Type B pancreatic cell (in vitro differentiated cells): Measurements from ENCODE around the gene KRT39. TPM values are rescaled to one million over a fixed set of nuclear protein-coding genes. Genes with fewer than 3 reads are reported as not detected.

Experiments used
- DNase-seq: peaks from one replicate; pipeline ENCODE4 v3.0.0; 2021; ENCODE audit warnings: mixed read lengths; ENCODE audit not compliant: unreplicated experiment; ENCODE audit errors: extremely low spot score
- H3K27ac Mint-ChIP-seq: 2 replicates; pipeline ENCODE4 v1.8.0; 2021; ENCODE audit warnings: mild to moderate bottlenecking, mixed read lengths
- H3K27me3 Mint-ChIP-seq: 2 replicates; pipeline ENCODE4 v1.8.0; 2021; ENCODE audit warnings: mixed read lengths
- H3K36me3 Mint-ChIP-seq: 2 replicates; pipeline ENCODE4 v1.8.0; 2021; ENCODE audit warnings: mixed read lengths
- H3K4me1 Mint-ChIP-seq: one replicate; pipeline ENCODE4 v1.8.0; 2021; ENCODE audit warnings: mixed read lengths; ENCODE audit not compliant: unreplicated experiment
- H3K4me3 Mint-ChIP-seq: 2 replicates; pipeline ENCODE4 v1.8.0; 2021; ENCODE audit warnings: mild to moderate bottlenecking, mixed read lengths
- H3K9me3 Mint-ChIP-seq: 2 replicates; pipeline ENCODE4 v1.8.0; 2021; ENCODE audit warnings: mixed read lengths
- CTCF ChIP-seq: fragments of 200-600 bp; sonication (generic); conservative IDR thresholded peaks from 2 replicates; pipeline ENCODE4 v1.5.0; 2021; ENCODE audit warnings: antibody characterized with exemption, mild to moderate bottlenecking
- long read RNA-seq: library from polyadenylated mRNA; unstranded; transcript quantifications from one replicate; pipeline ENCODE4 v2.0.0, GENCODE V29; 2020
- total RNA-seq: library from RNA; stranded (reverse); gene quantifications from 2 replicates; pipeline ENCODE4 v1.2.1, GENCODE V29; 2021; ENCODE audit warnings: low replicate concordance

The KRT39 gene
- 0.70 and 1.0 TPM in 2 replicates for total RNA-seq
- long read RNA-seq, partial matches to known transcripts = 0 of 1 reads
- long read RNA-seq, other reads (novel, unspliced or antisense) = 0 of 1 reads

GRCh38 chr17:40966848-40967247, at the start of gene KRT39:
Gene KRT39, minus strand, starts transcription at chr17:40966948. Its CDS starts 92 bp downstream, at chr17:40966856.
- H3K4me1 Mint-ChIP-seq = no peaks in the 10 kb centered on the region
- H3K27me3 Mint-ChIP-seq = no peaks in the 10 kb centered on the region
- no peak for TF ChIP-seq CTCF
- no peak within 1 kb of the TSS for H3K27ac Mint-ChIP-seq
- H3K4me3 Mint-ChIP-seq = no peak within 1 kb of the TSS
- peaks cover 6% of the 10 kb centered on the region for H3K36me3 Mint-ChIP-seq
- peaks cover 6% of the 10 kb centered on the region for H3K9me3 Mint-ChIP-seq
- DNase-seq = no peak

DNA sequence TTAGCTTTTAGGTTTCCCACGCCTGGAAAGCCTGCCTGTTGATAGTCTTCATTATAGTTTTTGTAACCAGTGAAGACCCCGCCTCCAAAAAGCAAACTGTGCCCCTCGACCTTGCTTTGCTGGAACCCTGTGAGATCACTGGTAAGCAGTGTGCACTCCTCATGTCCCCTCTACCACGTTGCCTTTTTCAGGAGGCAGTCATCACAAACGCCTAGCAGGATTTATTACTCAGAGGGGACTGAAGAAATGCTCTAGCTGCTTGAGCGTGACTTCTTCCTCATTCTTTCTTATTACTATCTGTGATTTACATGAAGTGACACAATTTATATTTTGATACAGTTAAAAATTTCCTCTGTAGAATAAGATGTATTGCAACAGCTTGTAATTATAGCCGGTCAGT, 48.7 kb upstream of the KRT39 start:
- no peaks in the 10 kb centered on the region for H3K36me3 Mint-ChIP-seq
- no peak overlapping the region for H3K4me3 Mint-ChIP-seq
- TF ChIP-seq CTCF = no peak
- H3K9me3 Mint-ChIP-seq = no peaks in the 10 kb centered on the region
- no peaks in the 10 kb centered on the region for H3K27me3 Mint-ChIP-seq
- H3K4me1 Mint-ChIP-seq = peaks cover 4% of the 10 kb centered on the region
- no peak for DNase-seq
- no peak overlapping the region for H3K27ac Mint-ChIP-seq

GRCh38 chr17:41013606-41014005, 46.9 kb upstream of the KRT39 start:
- H3K27ac Mint-ChIP-seq = no peak overlapping the region
- no peaks in the 10 kb centered on the region for H3K36me3 Mint-ChIP-seq
- H3K27me3 Mint-ChIP-seq = no peaks in the 10 kb centered on the region
- no peak for TF ChIP-seq CTCF
- H3K4me1 Mint-ChIP-seq = peaks cover 17% of the 10 kb centered on the region
- no peak for DNase-seq
- H3K4me3 Mint-ChIP-seq = no peak overlapping the region
- H3K9me3 Mint-ChIP-seq = no peaks in the 10 kb centered on the region

GRCh38 chr17:41013181-41013580, 46.4 kb upstream of the KRT39 start:
- no peak for DNase-seq
- H3K27me3 Mint-ChIP-seq = no peaks in the 10 kb centered on the region
- peaks cover 18% of the 10 kb centered on the region for H3K4me1 Mint-ChIP-seq
- no peak for TF ChIP-seq CTCF
- H3K9me3 Mint-ChIP-seq = no peaks in the 10 kb centered on the region
- H3K27ac Mint-ChIP-seq = no peak overlapping the region
- H3K36me3 Mint-ChIP-seq = no peaks in the 10 kb centered on the region
- no peak overlapping the region for H3K4me3 Mint-ChIP-seq

DNA sequence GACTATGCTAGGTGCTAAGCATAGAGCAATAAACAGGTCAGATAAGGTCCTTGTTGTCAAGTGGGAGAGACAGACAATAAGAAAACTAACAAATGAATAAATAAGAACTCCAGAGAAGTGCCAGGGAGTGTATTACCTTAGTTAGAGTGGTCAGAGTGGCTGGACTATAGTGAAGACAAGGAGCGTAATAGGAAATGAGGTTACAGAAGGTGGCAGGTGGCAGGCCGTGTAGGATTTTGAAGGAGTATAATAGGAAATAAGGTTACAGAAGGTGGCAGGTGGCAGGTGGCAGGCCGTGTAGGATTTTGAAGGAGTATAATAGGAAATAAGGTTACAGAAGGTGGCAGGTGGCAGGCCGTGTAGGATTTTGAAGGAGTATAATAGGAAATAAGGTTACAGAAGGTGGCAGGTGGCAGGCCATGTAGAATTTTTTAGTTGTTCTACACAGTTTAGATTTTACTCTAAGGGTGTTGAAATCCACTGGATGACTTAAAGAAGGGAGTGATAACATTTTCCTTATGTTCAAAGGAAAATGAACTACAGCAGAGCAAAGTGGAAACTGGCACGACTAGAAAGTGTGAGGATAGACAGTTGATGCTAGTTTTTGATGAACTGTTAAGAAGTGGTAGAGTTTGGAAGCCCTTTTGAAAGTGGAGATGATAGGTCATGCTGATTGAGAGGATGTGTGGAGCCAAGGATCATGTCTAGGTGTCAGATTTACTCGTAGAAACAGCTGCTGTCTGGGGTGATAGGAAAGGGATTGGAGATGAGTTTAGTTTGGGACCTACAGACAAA, 45.8 kb upstream of the KRT39 start:
- no peak overlapping the region for H3K4me3 Mint-ChIP-seq
- no peak for TF ChIP-seq CTCF
- no peaks in the 10 kb centered on the region for H3K9me3 Mint-ChIP-seq
- no peak for DNase-seq
- peaks cover 18% of the 10 kb centered on the region for H3K4me1 Mint-ChIP-seq
- H3K36me3 Mint-ChIP-seq = no peaks in the 10 kb centered on the region
- H3K27ac Mint-ChIP-seq = no peak overlapping the region
- H3K27me3 Mint-ChIP-seq = no peaks in the 10 kb centered on the region
